Breast epithelium (tissue), 4 donors: Measurements from ENCODE around the gene FOXD2. TPM values are rescaled to one million over a fixed set of nuclear protein-coding genes. Genes with fewer than 3 reads are reported as not detected.
"Not testable (repeated sequence)": the region's sequence is repeated elsewhere in the genome, so short reads cannot be mapped to it uniquely, and the experiment has no call there.

Source experiments
- DNase-seq, 2 donors: peaks; one replicate each; pipeline ENCODE4 v3.0.0-alpha.2; 2019; ENCODE audit warnings: low spot score in 2 of 2
- H3K27ac ChIP-seq, 2 donors: fragments of 200-600 bp; sonication (generic) in 1 of 2; one replicate each; pipeline ENCODE4 v1.5.1; 2016 to 2019; ENCODE audit warnings: mild to moderate bottlenecking in 1 of 2
- H3K27me3 ChIP-seq, 2 donors: fragments of 200-600 bp; sonication (generic) in 1 of 2; one replicate each; pipeline versions ENCODE4 v1.5.1 to v1.6.0; 2017 to 2019; ENCODE audit warnings: control low read depth in 1 of 2, mild to moderate bottlenecking in 1 of 2
- H3K36me3 ChIP-seq: fragments of 200-600 bp; one replicate; pipeline ENCODE4 v1.5.1; 2019
- H3K4me1 ChIP-seq, 2 donors: fragments of 200-600 bp; sonication (generic); one replicate each; pipeline ENCODE4 v1.5.1; 2016 to 2019; ENCODE audit warnings: control low read depth in 1 of 2
- H3K4me3 ChIP-seq, 3 donors: fragments of 200-600 bp; sonication (generic); 1 replicate in 2 of 3; 2 replicates in 1 of 3; pipeline ENCODE4 v1.5.1; 2016 to 2019; ENCODE audit warnings: mild to moderate bottlenecking in 3 of 3, moderate library complexity in 2 of 3
- H3K9me3 ChIP-seq, 2 donors: fragments of 200-600 bp; sonication (generic) in 1 of 2; one replicate each; pipeline ENCODE4 v1.5.1; 2016 to 2019; ENCODE audit warnings: control low read depth in 1 of 2
- POLR2A ChIP-seq: fragments of 450-650 bp; IDR thresholded peaks from one replicate; pipeline ENCODE4 v1.6.1; 2016; ENCODE audit warnings: antibody characterized with exemption, mild to moderate bottlenecking, moderate library complexity
- POLR2AphosphoS5 ChIP-seq, 3 donors: sonication (generic); formaldehyde crosslinking; IDR thresholded peaks; one replicate each; pipeline ENCODE4 v1.6.1; 2017; ENCODE audit warnings: antibody characterized with exemption in 3 of 3
- intact Hi-C: fragments of 100-400 bp; cut with DNase I; formaldehyde crosslinking; loops from one replicate; pipeline ENCODE4 v1.15.1; 2023; ENCODE audit warnings: low total_unique reads
- total RNA-seq, 3 donors: library from RNA; depleted of rRNA; stranded (reverse); fragments of >200 nt; gene quantifications; one replicate each; pipeline ENCODE4 v1.1.0, GENCODE V29; 2016
- TF ChIP-seq, protein P1 (sequence below), 3 donors: fragments of 450-650 bp; IDR thresholded peaks; one replicate each; pipeline ENCODE4 v1.5.1; 2016 to 2017; ENCODE audit warnings: antibody characterized with exemption in 3 of 3, mild to moderate bottlenecking in 3 of 3, moderate library complexity in 3 of 3

The FOXD2 gene
- total RNA-seq, 3 donors from 2014 or later: 0.32 to 0.33 TPM; not detected in 1

DNA sequence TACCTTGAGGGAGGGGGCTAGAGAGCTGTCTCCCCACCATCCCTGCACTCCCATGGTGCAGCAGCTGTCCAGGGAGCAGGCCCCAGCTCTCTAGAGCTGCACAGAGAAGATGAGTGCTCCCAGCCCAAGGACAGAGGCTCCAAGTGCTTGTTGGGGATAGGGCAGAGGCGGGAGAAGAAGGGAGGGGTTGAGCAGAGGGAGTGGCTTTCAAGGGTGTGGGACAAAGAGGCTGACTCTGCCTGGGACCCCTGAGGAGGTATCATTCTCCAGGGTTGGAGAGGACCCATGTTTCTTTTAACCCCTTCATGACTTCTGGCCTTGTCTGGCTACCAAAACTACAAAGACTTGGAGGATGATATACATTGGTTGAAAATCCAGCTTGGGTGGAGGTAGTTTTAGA lies 14.6 kb downstream of the FOXD2 start:
- no peak for DNase-seq
- Histone ChIP-seq H3K36me3 (no peaks in the 10 kb centered on the region), H3K4me1 (no peaks in the 10 kb centered on the region), H3K27ac (no peak overlapping the region), H3K9me3 (no peaks in the 10 kb centered on the region), H3K4me3 (no peak overlapping the region), H3K27me3 (peaks cover 0 to 25% of the 10 kb centered on the region in 2 donors)
- intact Hi-C loops: no loop called here
- TF ChIP-seq POLR2A (no peak), POLR2AphosphoS5 (IDR thresholded peaks at IDR 0.05) (no peak)
- TF ChIP-seq, protein P1, sequence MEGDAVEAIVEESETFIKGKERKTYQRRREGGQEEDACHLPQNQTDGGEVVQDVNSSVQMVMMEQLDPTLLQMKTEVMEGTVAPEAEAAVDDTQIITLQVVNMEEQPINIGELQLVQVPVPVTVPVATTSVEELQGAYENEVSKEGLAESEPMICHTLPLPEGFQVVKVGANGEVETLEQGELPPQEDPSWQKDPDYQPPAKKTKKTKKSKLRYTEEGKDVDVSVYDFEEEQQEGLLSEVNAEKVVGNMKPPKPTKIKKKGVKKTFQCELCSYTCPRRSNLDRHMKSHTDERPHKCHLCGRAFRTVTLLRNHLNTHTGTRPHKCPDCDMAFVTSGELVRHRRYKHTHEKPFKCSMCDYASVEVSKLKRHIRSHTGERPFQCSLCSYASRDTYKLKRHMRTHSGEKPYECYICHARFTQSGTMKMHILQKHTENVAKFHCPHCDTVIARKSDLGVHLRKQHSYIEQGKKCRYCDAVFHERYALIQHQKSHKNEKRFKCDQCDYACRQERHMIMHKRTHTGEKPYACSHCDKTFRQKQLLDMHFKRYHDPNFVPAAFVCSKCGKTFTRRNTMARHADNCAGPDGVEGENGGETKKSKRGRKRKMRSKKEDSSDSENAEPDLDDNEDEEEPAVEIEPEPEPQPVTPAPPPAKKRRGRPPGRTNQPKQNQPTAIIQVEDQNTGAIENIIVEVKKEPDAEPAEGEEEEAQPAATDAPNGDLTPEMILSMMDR (IDR thresholded peaks at IDR 0.05): no peak

DNA sequence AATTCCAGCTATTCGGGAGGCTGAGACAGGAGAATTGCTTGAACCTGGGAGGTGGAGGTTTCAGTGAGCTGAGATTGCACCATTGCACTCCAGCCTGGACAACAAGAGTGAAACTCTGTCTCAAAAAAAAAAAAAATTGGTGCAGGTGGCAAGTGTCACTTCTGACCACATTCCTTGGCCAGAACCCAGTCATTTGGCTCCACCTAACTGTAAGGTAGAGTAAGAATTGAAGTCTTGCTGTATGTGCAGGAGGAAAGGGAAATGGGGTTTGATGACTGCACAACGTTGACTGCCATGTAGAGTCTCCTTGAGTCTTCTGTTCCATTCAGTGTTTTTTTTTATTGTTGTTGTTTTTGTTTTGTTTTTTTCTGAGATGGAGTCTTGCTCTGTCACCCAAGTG lies 16.1 kb downstream of the FOXD2 start:
- H3K27ac ChIP-seq, H3K4me3 ChIP-seq, H3K36me3 ChIP-seq, intact Hi-C loops, DNase-seq, H3K4me1 ChIP-seq, H3K9me3 ChIP-seq: not testable (repeated sequence)
- H3K27me3 ChIP-seq: peaks cover 0 to 24% of the 10 kb centered on the region in 2 donors

DNA sequence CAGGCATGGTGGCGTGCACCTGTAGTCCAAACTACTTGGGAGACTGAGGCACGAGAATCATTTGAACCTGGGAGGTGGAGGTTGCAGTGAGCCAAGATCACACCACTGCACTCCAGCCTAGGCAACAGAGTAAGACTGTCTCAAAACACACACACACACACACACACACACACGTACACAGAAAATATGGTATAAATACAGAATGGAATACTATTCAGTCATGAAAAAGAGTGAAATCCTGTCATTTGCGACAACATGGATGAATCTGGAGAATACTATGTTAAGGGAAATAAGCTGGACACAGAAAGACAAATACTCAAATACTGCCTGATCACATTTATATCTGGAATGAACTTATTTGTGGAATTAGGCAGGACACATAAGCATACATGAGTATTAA lies 18.4 kb downstream of the FOXD2 start:
- intact Hi-C loops: no loop called here
- DNase-seq: no peak
- H3K36me3 ChIP-seq: no peaks in the 10 kb centered on the region
- H3K27ac ChIP-seq: no peak overlapping the region
- H3K4me3 ChIP-seq: no peak overlapping the region
- H3K9me3 ChIP-seq: no peaks in the 10 kb centered on the region
- no peaks in the 10 kb centered on the region for H3K4me1 ChIP-seq
- TF ChIP-seq, protein P1 (IDR thresholded peaks at IDR 0.05): no peak
- TF ChIP-seq POLR2AphosphoS5 (IDR thresholded peaks at IDR 0.05): no peak
- TF ChIP-seq POLR2A: no peak
- H3K27me3 ChIP-seq: peaks cover 0 to 25% of the 10 kb centered on the region in 2 donors

DNA sequence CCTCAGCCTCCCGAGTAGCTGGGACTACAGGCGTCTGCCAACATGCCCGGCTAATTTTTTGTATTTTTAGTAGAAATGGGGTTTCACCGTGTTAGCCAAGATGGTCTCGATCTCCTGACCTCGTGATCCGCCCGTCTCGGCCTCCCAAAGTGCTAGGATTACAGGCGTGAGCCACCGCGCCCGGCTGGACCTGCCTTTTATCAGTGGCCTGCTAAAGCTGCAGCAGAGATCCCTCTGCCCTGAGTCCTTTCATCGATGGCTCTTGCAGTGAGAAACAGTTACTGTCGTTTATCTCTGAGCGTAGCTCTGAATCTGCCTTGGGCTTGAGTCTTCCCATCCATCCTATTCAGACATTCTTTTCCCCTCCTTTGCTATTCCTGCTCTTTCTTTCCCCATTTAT lies 19.7 kb downstream of the FOXD2 start:
- H3K36me3 ChIP-seq, H3K4me1 ChIP-seq, H3K27ac ChIP-seq, DNase-seq, H3K9me3 ChIP-seq, intact Hi-C loops, H3K4me3 ChIP-seq: not testable (repeated sequence)
- peaks cover 0 to 38% of the 10 kb centered on the region in 2 donors for H3K27me3 ChIP-seq

DNA sequence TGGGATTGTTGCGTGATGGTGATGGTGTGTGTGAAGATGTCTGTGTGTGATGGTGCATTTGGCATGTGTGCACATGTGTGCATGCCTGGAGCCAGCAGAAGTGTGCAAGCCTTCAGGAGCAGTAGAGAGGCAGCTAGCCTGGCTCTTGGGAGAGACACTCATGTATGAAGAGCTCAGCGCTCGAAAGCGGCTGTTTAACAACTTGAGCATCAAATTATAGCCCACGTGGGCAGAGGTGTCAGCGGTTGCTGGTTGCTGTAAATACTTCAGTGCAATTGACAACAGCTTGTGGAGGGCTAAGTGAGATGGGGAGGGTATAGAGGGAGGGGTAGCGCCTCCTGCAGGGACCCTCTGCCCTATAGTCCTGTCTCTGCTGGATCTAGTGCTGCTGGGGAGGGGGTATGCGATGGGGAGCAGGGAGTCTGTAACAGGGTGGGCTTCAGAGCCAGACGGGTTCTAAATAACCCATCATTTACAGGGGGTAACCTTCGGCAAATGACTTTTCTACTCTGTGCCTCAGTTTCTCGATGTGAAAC lies 21.5 kb downstream of the FOXD2 start:
- H3K4me3 ChIP-seq: no peak overlapping the region
- H3K27ac ChIP-seq: no peak overlapping the region
- intact Hi-C loops: no loop called here
- no peak for DNase-seq
- H3K4me1 ChIP-seq: no peaks in the 10 kb centered on the region
- H3K36me3 ChIP-seq: no peaks in the 10 kb centered on the region
- H3K27me3 ChIP-seq: peaks cover 0 to 45% of the 10 kb centered on the region in 2 donors
- H3K9me3 ChIP-seq: no peaks in the 10 kb centered on the region
- TF ChIP-seq, protein P1 (IDR thresholded peaks at IDR 0.05): no peak
- TF ChIP-seq POLR2AphosphoS5 (IDR thresholded peaks at IDR 0.05) (no peak), POLR2A (no peak)

DNA sequence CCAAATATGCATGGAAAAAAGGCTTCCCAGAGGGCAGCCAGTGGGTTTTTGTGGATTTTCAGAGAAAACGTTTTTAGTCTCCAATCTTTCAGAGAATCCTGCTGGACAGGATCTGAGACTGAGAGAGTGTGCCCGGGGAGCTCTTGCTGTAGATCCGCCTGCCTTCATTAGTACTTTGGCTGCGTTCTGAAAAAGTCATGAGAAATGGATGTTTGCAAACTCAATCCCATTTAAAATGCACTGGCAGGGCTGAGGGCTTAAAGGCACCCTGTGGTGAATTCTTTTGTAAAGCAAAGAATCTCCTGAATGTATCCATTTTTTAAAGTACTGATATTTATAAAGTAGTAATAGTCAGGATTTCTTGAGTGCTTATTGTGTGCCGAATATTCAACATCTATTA lies 22.2 kb downstream of the FOXD2 start:
- intact Hi-C loops: no loop called here

More for the DNA sequence above, 22.2 kb downstream of the FOXD2 start:
- Histone ChIP-seq H3K27me3 (peaks cover 0 to 45% of the 10 kb centered on the region in 2 donors), H3K9me3 (no peaks in the 10 kb centered on the region), H3K36me3 (no peaks in the 10 kb centered on the region), H3K4me3 (no peak overlapping the region), H3K4me1 (no peaks in the 10 kb centered on the region), H3K27ac (no peak overlapping the region)
- TF ChIP-seq, protein P1 (IDR thresholded peaks at IDR 0.05): no peak
- TF ChIP-seq POLR2AphosphoS5 (IDR thresholded peaks at IDR 0.05): no peak
- TF ChIP-seq POLR2A: no peak
- no peak for DNase-seq
